ENCODE measurements around the gene HOXD10.

Gene HOXD10

GRCh38 chr2:176137252-176137580 lies 20.6 kb downstream of the HOXD10 start:
- DNase-seq, result no peak

- no peak for DNase-seq
Observed at GRCh38 chr2:176137906-176138305, 21.3 kb downstream of the HOXD10 start.

GRCh38 chr2:176138526-176138922 lies 21.9 kb downstream of the HOXD10 start:
- DNase-seq, result no peak

GRCh38 chr2:176138923-176139660 lies 22.5 kb downstream of the HOXD10 start:
- no peak for DNase-seq

GRCh38 chr2:176139661-176140512 lies 23.3 kb downstream of the HOXD10 start:
- peak; percentile 73 for DNase-seq

- peak; percentile 95 for DNase-seq
Observed at GRCh38 chr2:176140513-176141317, 24.1 kb downstream of the HOXD10 start.

GRCh38 chr2:176142281-176142680 lies 25.7 kb downstream of the HOXD10 start:
- no peak for DNase-seq

- DNase-seq, result no peak
Observed at GRCh38 chr2:176145085-176145969, 28.7 kb downstream of the HOXD10 start.

- DNase-seq, result no peak
Observed at GRCh38 chr2:176146101-176146500, 29.5 kb downstream of the HOXD10 start.

- DNase-seq, result no peak
Observed at GRCh38 chr2:176146645-176147044, 30.1 kb downstream of the HOXD10 start.

- no peak for DNase-seq
Observed at GRCh38 chr2:176147210-176147799, 30.7 kb downstream of the HOXD10 start.

- DNase-seq, result no peak
Observed at GRCh38 chr2:176147800-176148496, 31.4 kb downstream of the HOXD10 start.

- DNase-seq, result no peak
Observed at GRCh38 chr2:176148751-176149421, 32.3 kb downstream of the HOXD10 start.

GRCh38 chr2:176149481-176149938 lies 32.9 kb downstream of the HOXD10 start:
- DNase-seq, result no peak

- DNase-seq, result no peak
Observed at GRCh38 chr2:176149939-176150583, 33.5 kb downstream of the HOXD10 start.

- no peak for DNase-seq
Observed at GRCh38 chr2:176150584-176151441, 34.2 kb downstream of the HOXD10 start.

GRCh38 chr2:176151442-176152287 lies 35.1 kb downstream of the HOXD10 start, which contains the start of gene HOXD4:
TSS of gene HOXD4 (plus strand) at chr2:176151550. CDS start at chr2:176151634, 84 bp downstream.
- no peak for DNase-seq

Measured in DMS53 (cell line).